ENCODE results near the gene RNF19B. TPM values are rescaled to one million over a fixed set of nuclear protein-coding genes. Genes with fewer than 3 reads are reported as not detected.
A peak's percentile ranks its signal among the peaks of the same experiment; 100 is the strongest.

The RNF19B gene
- total RNA-seq, 3 donors from 2014 or later (not counting 1 experiment from before 2014, with no cell fraction given), result 44.2 to 110 (median 54.3) TPM

DNA sequence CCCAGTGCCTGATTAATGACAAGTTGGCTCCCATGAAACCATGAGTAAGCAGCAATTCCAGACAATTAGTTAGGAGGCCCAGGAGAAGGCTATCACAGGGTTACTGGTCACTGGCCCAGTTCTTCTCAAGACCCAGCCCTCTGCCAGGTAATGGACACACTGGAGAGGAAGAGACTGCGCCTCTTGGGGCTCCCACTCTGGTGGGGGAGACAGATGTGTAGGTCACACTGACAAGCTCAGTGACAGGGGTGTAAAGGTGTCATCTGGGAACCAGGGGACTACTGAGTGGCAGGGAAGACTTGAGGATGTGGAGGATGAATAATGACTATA, 73.4 kb downstream of the RNF19B start:
- H3K4me3 ChIP-seq (ENCODE audit: low read length), result no peak overlapping the region
- H3K27me3 ChIP-seq (ENCODE audit: control insufficient read depth, insufficient read depth, low read length), result peaks cover 41% of the 10 kb centered on the region
- Mint-ChIP-seq H3K27me3 (ENCODE audit: low read depth in 2 of 2) (peaks cover 53 to 65% of the 10 kb centered on the region in 2 donors), H3K4me3 (peak overlapping the region; percentile 40), H3K4me1 (peaks cover 9 to 12% of the 10 kb centered on the region in 2 donors), H3K27ac (no peak overlapping the region), H3K36me3 (no peaks in the 10 kb centered on the region), H3K9me3 (no peaks in the 10 kb centered on the region)
- DNase-seq, result no peak
- ATAC-seq, result no peak
- intact Hi-C loops (cut with micrococcal nuclease), result no loop called here
- TF ChIP-seq, protein P1, sequence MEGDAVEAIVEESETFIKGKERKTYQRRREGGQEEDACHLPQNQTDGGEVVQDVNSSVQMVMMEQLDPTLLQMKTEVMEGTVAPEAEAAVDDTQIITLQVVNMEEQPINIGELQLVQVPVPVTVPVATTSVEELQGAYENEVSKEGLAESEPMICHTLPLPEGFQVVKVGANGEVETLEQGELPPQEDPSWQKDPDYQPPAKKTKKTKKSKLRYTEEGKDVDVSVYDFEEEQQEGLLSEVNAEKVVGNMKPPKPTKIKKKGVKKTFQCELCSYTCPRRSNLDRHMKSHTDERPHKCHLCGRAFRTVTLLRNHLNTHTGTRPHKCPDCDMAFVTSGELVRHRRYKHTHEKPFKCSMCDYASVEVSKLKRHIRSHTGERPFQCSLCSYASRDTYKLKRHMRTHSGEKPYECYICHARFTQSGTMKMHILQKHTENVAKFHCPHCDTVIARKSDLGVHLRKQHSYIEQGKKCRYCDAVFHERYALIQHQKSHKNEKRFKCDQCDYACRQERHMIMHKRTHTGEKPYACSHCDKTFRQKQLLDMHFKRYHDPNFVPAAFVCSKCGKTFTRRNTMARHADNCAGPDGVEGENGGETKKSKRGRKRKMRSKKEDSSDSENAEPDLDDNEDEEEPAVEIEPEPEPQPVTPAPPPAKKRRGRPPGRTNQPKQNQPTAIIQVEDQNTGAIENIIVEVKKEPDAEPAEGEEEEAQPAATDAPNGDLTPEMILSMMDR (IDR thresholded peaks at IDR 0.05), result no peak
- 96% methylated on average over 1 of the region's 1 CpG for WGBS (ENCODE audit: insufficient coverage)
- H3K9me3 ChIP-seq (ENCODE audit: control insufficient read depth, insufficient read depth, low read length), result no peaks in the 10 kb centered on the region
- H3K4me1 ChIP-seq (ENCODE audit: control insufficient read depth, insufficient read depth, low read length), result peaks cover 17% of the 10 kb centered on the region
- no peaks in the 10 kb centered on the region for H3K36me3 ChIP-seq (ENCODE audit: control insufficient read depth, insufficient read depth, low read length)
- H3K27ac ChIP-seq (ENCODE audit: low read length), result no peak overlapping the region

DNA sequence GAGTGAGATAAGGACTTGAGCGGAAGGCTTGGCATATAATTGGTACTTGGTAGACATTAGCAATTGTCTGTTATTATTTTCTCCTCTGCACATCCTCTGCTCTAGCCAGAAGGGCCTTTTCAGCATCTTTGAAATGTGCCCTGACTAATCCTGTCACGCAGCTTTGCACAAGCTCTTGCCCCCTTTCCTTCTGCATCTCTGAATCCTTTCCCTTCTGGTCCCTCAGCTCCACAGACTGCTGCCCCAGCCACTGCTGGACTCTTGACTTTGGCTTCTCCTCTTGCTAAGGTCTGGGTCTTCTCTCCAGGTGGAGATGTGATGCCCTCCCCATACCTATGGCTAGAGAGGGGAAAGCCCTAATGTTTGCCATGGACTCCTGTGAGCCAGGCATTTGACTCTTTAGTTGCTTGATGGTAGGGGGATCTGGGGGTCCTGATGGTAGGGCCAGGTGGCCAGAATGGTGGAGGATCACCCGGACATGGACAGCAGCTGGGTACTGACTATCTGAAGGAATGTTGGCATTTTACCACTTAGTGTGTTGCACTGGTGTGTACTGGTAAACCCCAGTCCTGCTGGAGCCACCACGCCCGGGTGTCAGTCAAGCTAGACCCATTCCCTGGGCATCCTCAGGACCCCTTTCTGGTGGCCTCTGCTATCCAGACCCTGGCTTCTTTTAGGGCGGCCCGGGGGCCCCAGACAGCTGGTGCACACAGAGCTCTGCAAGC, 73.9 kb downstream of the RNF19B start:
- peaks cover 17% of the 10 kb centered on the region for H3K4me1 ChIP-seq (ENCODE audit: control insufficient read depth, insufficient read depth, low read length)
- peaks cover 54 to 64% of the 10 kb centered on the region in 2 donors for H3K27me3 Mint-ChIP-seq (ENCODE audit: low read depth in 2 of 2)
- H3K27ac Mint-ChIP-seq, result no peak overlapping the region
- H3K4me3 Mint-ChIP-seq, result peak overlapping the region; percentile 40
- peaks cover 9 to 15% of the 10 kb centered on the region in 2 donors for H3K4me1 Mint-ChIP-seq
- peaks cover 43% of the 10 kb centered on the region for H3K27me3 ChIP-seq (ENCODE audit: control insufficient read depth, insufficient read depth, low read length)
- H3K9me3 ChIP-seq (ENCODE audit: control insufficient read depth, insufficient read depth, low read length), result no peaks in the 10 kb centered on the region
- no peaks in the 10 kb centered on the region for H3K36me3 Mint-ChIP-seq
- H3K36me3 ChIP-seq (ENCODE audit: control insufficient read depth, insufficient read depth, low read length), result no peaks in the 10 kb centered on the region
- no peak overlapping the region for H3K27ac ChIP-seq (ENCODE audit: low read length)
- TF ChIP-seq, protein P1 (IDR thresholded peaks at IDR 0.05), result no peak
- H3K9me3 Mint-ChIP-seq, result no peaks in the 10 kb centered on the region
- no peak overlapping the region for H3K4me3 ChIP-seq (ENCODE audit: low read length)
- WGBS (ENCODE audit: insufficient coverage), result 83% methylated on average over 6 of the region's 7 CpGs
- intact Hi-C loops (cut with micrococcal nuclease), result no loop called here
- ATAC-seq (no peak), DNase-seq (no peak)

DNA sequence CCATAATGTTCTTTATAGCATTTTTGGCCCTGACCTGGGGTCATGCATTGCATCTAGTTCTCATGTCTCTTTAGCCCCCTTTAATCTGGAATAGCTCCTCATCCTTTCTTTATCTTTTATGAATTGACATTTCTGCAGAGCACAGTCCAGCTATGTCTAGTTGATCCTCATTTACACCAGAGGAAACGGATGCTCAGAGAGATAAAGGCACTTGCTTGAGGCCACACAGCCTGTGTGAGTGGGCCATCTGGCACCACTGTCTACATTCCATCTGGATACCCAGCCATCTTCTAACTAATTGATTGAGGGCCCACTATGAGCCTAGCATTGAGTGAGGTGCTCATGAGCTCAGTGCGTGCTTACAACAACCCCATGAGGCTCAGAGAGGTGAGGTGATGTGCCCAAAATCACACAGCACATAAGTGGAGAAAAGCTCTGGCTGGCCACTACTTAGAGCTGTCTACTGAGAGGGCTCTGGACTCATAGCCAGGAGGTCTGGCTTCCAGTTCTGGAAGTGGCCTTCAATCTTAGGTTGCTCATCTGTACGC, 74.8 kb downstream of the RNF19B start:
- H3K27ac ChIP-seq (ENCODE audit: low read length), result no peak overlapping the region
- H3K36me3 ChIP-seq (ENCODE audit: control insufficient read depth, insufficient read depth, low read length), result no peaks in the 10 kb centered on the region
- DNase-seq (no peak), ATAC-seq (no peak)
- no peak overlapping the region for H3K4me3 ChIP-seq (ENCODE audit: low read length)
- H3K4me3 Mint-ChIP-seq, result no peak overlapping the region
- H3K9me3 ChIP-seq (ENCODE audit: control insufficient read depth, insufficient read depth, low read length), result no peaks in the 10 kb centered on the region
- H3K27ac Mint-ChIP-seq, result no peak overlapping the region
- H3K9me3 Mint-ChIP-seq, result no peaks in the 10 kb centered on the region
- intact Hi-C loops (cut with micrococcal nuclease), result no loop called here
- peaks cover 17% of the 10 kb centered on the region for H3K4me1 ChIP-seq (ENCODE audit: control insufficient read depth, insufficient read depth, low read length)
- H3K36me3 Mint-ChIP-seq, result no peaks in the 10 kb centered on the region
- WGBS (ENCODE audit: insufficient coverage), result 96% methylated on average over 3 of the region's 3 CpGs
- peaks cover 61 to 73% of the 10 kb centered on the region in 2 donors for H3K27me3 Mint-ChIP-seq (ENCODE audit: low read depth in 2 of 2)
- H3K27me3 ChIP-seq (ENCODE audit: control insufficient read depth, insufficient read depth, low read length), result peaks cover 46% of the 10 kb centered on the region
- TF ChIP-seq, protein P1 (IDR thresholded peaks at IDR 0.05), result no peak
- peaks cover 9 to 23% of the 10 kb centered on the region in 2 donors for H3K4me1 Mint-ChIP-seq

Measured in natural killer cell (primary cell).